Glomerular visceral epithelial cell (primary cell): ENCODE measurements around the gene CHTOP.
"Not testable (repeated sequence)": the region's sequence is repeated elsewhere in the genome, so short reads cannot be mapped to it uniquely, and the experiment has no call there.

ENCODE experiments used
- DNase-seq: peaks from one replicate; pipeline ENCODE4 v3.0.0-alpha.2; 2016; ENCODE audit errors: extremely low spot score

Gene CHTOP

GRCh38 chr1:153659175-153659534 is 25.3 kb downstream of the CHTOP start:
- no peak for DNase-seq

GRCh38 chr1:153659656-153660055 is 25.8 kb downstream of the CHTOP start:
- DNase-seq: no peak

- DNase-seq: peak; percentile 62
Measured at GRCh38 chr1:153661111-153661708, 27.3 kb downstream of the CHTOP start.

GRCh38 chr1:153662269-153662668 is 28.4 kb downstream of the CHTOP start:
- no peak for DNase-seq

GRCh38 chr1:153663211-153663610 is 29.3 kb downstream of the CHTOP start:
- no peak for DNase-seq

- no peak for DNase-seq
Measured at GRCh38 chr1:153667439-153667838, 33.6 kb downstream of the CHTOP start.

- DNase-seq: not testable (repeated sequence)
Measured at GRCh38 chr1:153668672-153669071, 34.8 kb downstream of the CHTOP start.

GRCh38 chr1:153669606-153670005 is 35.7 kb downstream of the CHTOP start:
- no peak for DNase-seq

- DNase-seq: no peak
Measured at GRCh38 chr1:153670257-153670858, 36.5 kb downstream of the CHTOP start.

- peak; percentile 100 for DNase-seq
Measured at GRCh38 chr1:153670859-153671627, 37.2 kb downstream of the CHTOP start, which contains the start of gene ILF2. ILF2 (minus strand) TSS chr1:153670993; CDS start chr1:153670922, 71 bp downstream.

- not testable (repeated sequence) for DNase-seq
Measured at GRCh38 chr1:153671628-153672353, 37.9 kb downstream of the CHTOP start.

GRCh38 chr1:153673511-153673910 is 39.6 kb downstream of the CHTOP start:
- no peak for DNase-seq

GRCh38 chr1:153677718-153678518 is 44.1 kb downstream of the CHTOP start:
- DNase-seq: peak; percentile 51

- DNase-seq: peak; percentile 36
Measured at GRCh38 chr1:153678519-153679336, 44.9 kb downstream of the CHTOP start, which contains the start of gene NPR1. NPR1 (plus strand) TSS chr1:153678688; CDS start chr1:153679109, 421 bp downstream.

- no peak for DNase-seq
Measured at GRCh38 chr1:153679337-153680119, 45.7 kb downstream of the CHTOP start.

- DNase-seq: no peak
Measured at GRCh38 chr1:153680120-153680403, 46.2 kb downstream of the CHTOP start.

- DNase-seq: no peak
Measured at GRCh38 chr1:153682730-153683129, 48.9 kb downstream of the CHTOP start.

- no peak for DNase-seq
Measured at GRCh38 chr1:153683854-153684253, 50.0 kb downstream of the CHTOP start.

- DNase-seq: no peak
Measured at GRCh38 chr1:153684892-153685291, 51.0 kb downstream of the CHTOP start.
